ENCODE results near the gene LILRA6.
"Not testable (repeated sequence)": the region's sequence is repeated elsewhere in the genome, so short reads cannot be mapped to it uniquely, and the experiment has no call there.

LILRA6 gene

GRCh38 chr19:54231077-54231931, 11.3 kb downstream of the LILRA6 start:
- DNase-seq (ENCODE audit: low read depth) = peak; percentile 85

- DNase-seq (ENCODE audit: low read depth) = no peak
Observed at GRCh38 chr19:54230031-54230430, 12.6 kb downstream of the LILRA6 start.

- no peak for DNase-seq (ENCODE audit: low read depth)
Observed at GRCh38 chr19:54229146-54229545, 13.4 kb downstream of the LILRA6 start.

- not testable (repeated sequence) for DNase-seq (ENCODE audit: low read depth)
Observed at GRCh38 chr19:54224619-54225018, 18.0 kb downstream of the LILRA6 start.

GRCh38 chr19:54223937-54224281, 18.7 kb downstream of the LILRA6 start:
- not testable (repeated sequence) for DNase-seq (ENCODE audit: low read depth)

DNA sequence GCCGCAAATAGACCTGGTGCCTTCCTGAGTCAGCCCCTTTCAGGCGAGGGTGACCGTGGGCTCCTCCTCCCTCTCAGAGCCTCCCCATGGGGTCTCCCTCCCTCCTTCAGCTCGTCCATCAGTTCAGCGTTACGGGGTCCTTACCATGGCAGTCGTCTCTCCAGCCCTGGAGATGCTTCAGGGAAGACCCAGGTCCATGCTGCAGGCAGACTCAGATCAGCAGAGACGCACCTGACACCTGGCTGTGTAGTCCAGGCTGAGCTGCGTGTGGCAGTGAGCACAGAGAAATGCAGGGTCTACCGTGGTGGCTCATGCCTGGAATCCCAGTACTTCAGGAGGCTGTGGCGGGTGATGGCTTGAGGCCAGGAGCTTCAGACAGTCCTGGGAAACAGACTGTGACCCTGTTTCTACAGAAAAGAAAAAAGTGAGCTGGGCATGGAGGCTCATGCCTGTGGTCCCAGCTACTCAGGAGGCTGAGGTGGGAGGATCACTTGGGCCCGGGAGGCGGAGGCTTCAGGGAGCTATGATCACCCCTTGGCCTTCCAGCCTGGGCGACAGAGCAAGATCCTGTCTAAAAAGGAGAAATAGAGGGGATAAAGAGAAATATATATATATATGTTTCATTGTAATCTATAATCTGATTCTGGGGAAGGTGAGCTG, 19.2 kb downstream of the LILRA6 start:
- DNase-seq (ENCODE audit: low read depth) = not testable (repeated sequence)

- DNase-seq (ENCODE audit: low read depth) = not testable (repeated sequence)
Observed at GRCh38 chr19:54222474-54223276, 19.9 kb downstream of the LILRA6 start, which contains the start of gene LILRB3. Gene LILRB3, minus strand, starts transcription at chr19:54223007. Its CDS starts 31 bp downstream, at chr19:54222976.

DNA sequence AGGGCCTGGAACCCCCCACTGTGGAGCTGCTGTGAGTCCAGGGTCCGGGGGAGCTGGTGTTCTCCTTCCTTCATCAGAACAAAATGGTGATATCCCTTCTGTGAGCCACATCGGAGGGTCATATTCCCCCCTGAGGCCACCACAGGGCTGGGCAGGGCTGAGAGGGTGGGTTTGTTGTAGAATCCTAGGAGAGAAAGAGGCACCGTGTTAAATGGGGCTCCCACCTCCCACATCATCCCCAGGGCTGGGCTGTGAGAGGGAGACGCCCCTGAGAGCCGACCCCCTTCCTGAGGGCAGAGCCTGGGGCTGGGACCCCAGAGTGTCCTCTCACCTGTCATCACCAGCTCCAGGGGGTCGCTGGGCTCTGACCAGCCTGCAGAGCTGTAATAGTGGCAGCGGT, 20.6 kb downstream of the LILRA6 start:
- DNase-seq (ENCODE audit: low read depth) = not testable (repeated sequence)

GRCh38 chr19:54219702-54220101, 22.9 kb downstream of the LILRA6 start:
- DNase-seq (ENCODE audit: low read depth) = not testable (repeated sequence)

- DNase-seq (ENCODE audit: low read depth) = no peak
Observed at GRCh38 chr19:54218960-54219661, 23.5 kb downstream of the LILRA6 start.

- DNase-seq (ENCODE audit: low read depth) = no peak
Observed at GRCh38 chr19:54218259-54218658, 24.3 kb downstream of the LILRA6 start.

DNA sequence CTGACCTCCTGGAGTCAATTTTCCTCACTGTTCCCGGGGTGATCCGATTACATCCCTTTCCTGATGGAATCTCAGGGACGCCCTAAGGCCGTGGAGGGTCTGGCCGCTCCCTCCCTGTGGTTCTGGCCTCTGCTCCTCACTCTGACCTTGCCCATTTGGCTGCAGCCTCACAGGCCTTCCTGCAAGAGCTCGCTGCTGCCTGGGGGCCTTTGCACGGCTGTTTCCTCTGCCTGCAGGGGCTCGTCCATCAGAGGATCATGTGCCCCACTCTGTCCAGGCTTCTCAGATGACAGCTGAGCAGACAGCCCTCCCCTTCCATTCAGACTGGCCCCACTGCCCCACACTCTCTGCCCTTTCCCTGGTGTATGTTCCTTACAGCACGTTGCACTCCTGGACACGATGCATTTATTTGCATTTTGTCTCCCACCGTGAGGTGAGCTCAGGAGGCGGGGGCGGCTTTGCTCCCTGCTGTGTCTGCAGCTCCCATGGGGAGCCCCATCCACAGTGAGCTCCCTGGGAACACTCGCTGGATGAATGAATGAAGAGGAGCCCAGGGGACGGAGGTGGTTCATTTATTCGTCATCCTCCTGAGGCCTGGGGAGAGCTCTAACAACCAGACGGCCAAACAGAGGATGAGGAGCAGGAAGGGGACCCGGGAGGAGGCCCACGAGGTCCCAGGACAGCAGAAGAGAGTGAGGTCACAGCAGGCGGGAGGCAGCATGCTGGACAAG, 24.9 kb downstream of the LILRA6 start:
- DNase-seq (ENCODE audit: low read depth) = not testable (repeated sequence)

GRCh38 chr19:54216869-54217268, 25.7 kb downstream of the LILRA6 start:
- DNase-seq (ENCODE audit: low read depth) = no peak

DNA sequence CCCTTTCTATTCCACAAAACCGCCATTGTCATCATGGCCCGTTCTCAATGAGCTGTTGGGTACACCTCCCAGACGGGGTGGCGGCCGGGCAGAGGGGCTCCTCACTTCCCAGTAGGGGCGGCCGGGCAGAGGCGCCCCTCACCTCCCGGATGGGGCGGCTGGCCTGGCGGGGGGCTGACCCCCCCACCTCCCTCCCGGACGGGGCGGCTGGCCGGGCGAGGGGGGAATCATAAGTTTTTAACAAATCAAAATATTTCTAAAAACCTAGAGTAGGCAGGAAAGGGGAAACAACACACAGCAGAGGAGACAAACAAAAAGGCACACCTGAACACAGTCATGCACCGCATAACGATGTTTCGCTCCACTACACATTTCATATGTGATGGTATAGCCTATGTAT, 27.9 kb downstream of the LILRA6 start:
- DNase-seq (ENCODE audit: low read depth) = not testable (repeated sequence)

GRCh38 chr19:54214217-54214616, 28.4 kb downstream of the LILRA6 start:
- DNase-seq (ENCODE audit: low read depth) = not testable (repeated sequence)

DNA sequence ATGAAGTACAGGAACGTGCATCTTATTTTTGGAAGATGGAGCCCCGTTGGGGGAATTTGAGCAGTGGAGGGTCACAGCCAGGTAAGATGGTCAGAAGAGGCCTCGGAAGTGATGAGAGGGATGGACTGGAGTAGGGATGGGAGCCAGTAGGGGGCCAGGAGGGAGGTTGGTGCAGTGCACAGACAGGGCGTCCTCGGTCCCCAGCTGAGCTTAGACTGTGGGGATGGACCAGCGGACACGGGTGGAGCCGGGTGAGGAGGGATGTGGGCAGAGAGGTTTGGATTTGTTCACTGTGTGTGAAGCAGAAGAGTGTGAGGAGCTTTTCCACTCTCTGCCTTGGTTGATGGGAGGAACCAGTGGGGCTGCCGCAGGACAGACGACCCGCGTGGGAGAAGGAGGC, 31.4 kb downstream of the LILRA6 start:
- DNase-seq (ENCODE audit: low read depth) = no peak

- no peak for DNase-seq (ENCODE audit: low read depth)
Observed at GRCh38 chr19:54209811-54210494, 32.6 kb downstream of the LILRA6 start.

- DNase-seq (ENCODE audit: low read depth) = no peak
Observed at GRCh38 chr19:54209058-54209810, 33.4 kb downstream of the LILRA6 start.

DNA sequence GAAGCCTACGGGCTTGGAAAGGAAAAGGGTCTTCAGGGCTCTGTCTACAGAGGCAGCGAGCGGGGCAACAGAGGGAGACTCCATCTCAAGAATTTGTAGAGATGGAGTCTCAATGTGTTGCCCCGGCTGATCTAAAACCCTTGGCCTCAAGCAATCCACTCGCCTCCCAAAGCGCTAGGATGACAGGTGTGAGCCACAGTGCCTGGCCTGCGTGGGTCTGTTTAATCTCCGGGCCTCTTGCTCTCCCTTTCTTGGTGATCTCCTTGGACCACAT, 33.9 kb downstream of the LILRA6 start:
- no peak for DNase-seq (ENCODE audit: low read depth)

Data from stimulated activated CD8-positive, alpha-beta memory T cell treated with anti-CD3 and anti-CD28 coated beads, Interleukin-12 subunit alpha, Interleukin-12 subunit beta, amount 100 ng/mL, for 1 hour (primary cell).